ENCODE results near the gene DTHD1.

The DTHD1 gene

GRCh38 chr4:36349938-36350549 is 68.6 kb downstream of the DTHD1 start:
- no peak for FAIRE-seq

GRCh38 chr4:36351082-36351666 is 69.8 kb downstream of the DTHD1 start:
- FAIRE-seq: peak; percentile 52

GRCh38 chr4:36353998-36354397 is 72.6 kb downstream of the DTHD1 start:
- no peak for FAIRE-seq

- no peak for FAIRE-seq
Measured at GRCh38 chr4:36358173-36358572, 76.8 kb downstream of the DTHD1 start.

- FAIRE-seq: no peak
Measured at GRCh38 chr4:36360755-36361154, 79.3 kb downstream of the DTHD1 start.

- no peak for FAIRE-seq
Measured at GRCh38 chr4:36363024-36363423, 81.6 kb downstream of the DTHD1 start.

- FAIRE-seq: no peak
Measured at GRCh38 chr4:36374836-36375511, 93.6 kb downstream of the DTHD1 start.

- no peak for FAIRE-seq
Measured at GRCh38 chr4:36385951-36386571, 104.6 kb downstream of the DTHD1 start.

- FAIRE-seq: no peak
Measured at GRCh38 chr4:36386691-36387090, 105.3 kb downstream of the DTHD1 start.

GRCh38 chr4:36388710-36389109 is 107.3 kb downstream of the DTHD1 start:
- no peak for FAIRE-seq

- no peak for FAIRE-seq
Measured at GRCh38 chr4:36391411-36391810, 110.0 kb downstream of the DTHD1 start.

GRCh38 chr4:36392024-36392423 is 110.6 kb downstream of the DTHD1 start:
- FAIRE-seq: no peak

GRCh38 chr4:36392916-36393315 is 111.5 kb downstream of the DTHD1 start:
- no peak for FAIRE-seq

Data from TTC549 (cell line).